Activated CD4-positive, alpha-beta T cell treated with anti-CD3 and anti-CD28 coated beads, Interleukin-2, amount 50 U/mL, for 24 hours (primary cell): Measurements from ENCODE around the gene KHDC1L.
"Not testable (repeated sequence)": the region's sequence is repeated elsewhere in the genome, so short reads cannot be mapped to it uniquely, and the experiment has no call there.

ENCODE experiments used
- DNase-seq, 2 donors: peaks; one replicate each; pipeline ENCODE4 v3.0.0-alpha.2; 2020; ENCODE audit warnings: low read depth in 1 of 2, low spot score in 1 of 2

The KHDC1L gene

DNA sequence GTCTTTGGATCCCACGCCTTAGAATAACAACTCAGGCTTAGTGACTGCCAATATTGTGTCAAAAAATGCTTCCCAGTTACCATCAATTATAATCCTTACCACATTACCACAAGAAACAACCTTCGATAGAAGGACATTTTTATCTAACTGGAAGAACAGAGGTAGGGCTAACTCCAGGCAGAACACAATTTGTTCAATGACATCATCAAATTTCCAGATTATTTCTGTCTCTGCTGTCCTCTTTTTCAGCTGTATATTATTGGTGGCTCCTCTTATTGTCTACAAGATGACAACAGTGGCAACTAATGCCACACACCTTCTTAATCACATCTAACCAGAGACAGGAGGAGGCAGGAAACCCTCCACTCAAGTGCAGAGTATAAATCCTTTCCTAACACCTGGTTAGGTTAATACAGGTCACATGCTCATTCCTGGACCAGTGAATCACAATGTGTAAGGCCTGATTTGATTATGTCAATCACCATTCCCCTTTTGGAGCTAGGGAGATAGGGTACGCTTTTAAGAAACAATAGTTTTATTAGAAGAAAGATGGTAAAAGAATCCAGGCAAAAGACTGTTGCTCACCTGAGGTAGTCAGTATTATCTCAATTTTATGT is 18.0 kb downstream of the KHDC1L start:
- no peak for DNase-seq

DNA sequence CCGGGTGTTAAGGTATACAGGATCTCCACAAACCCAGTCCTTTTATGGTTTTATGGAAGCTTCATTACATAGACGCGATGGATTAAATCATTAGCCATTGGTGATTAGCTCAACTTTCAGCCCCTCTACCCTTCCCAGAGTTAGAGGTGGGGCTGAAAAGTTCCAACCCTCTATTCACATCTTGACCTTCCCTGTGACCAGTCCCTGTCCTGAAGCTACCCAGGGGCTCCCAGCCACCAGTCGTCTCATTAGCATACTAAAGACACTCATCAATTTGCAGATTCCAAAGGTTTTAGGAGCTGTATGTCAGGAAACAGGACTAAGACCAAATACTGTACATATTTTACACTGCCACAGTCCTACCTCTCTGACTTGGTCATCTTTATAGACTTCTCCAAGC is 21.0 kb downstream of the KHDC1L start:
- DNase-seq, result no peak

DNA sequence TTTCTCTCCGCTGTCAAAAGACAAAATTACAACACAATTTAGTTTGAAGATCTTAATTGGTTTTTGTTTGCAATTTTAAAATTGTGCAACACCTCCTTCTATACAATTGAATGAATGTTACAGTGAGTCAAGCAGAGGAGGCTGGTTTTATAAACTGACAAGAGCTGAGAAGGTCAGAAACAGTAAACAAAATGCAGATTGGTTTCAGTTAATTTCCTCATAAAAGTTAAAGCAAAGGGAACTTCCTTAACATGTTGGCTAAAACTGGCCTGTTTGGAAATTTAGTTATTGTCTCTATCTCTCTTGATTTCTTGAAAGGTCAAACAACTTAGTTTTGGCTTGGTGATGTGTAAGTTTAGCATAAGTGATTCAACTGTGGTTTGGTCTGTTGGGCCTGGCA is 22.2 kb downstream of the KHDC1L start:
- DNase-seq, result no peak

DNA sequence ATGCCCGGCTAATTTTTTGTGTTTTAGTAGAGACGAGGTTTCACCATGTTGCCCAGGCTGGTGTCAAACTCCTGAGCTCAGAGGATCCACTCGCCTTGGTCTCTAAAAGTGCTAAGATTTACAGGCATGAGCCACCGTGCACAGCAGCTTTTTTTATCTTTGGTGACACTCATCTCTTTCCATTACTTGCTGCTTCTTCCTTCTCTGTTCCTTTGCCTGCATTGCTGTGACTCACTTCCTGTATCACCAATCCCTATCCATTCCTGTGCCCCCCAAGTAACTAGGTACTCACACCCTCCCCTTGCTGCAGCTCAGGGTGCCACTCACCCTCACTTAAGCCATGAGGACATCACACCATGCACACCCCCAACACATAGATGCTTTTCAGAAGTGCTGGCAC is 24.6 kb downstream of the KHDC1L start:
- no peak for DNase-seq

DNA sequence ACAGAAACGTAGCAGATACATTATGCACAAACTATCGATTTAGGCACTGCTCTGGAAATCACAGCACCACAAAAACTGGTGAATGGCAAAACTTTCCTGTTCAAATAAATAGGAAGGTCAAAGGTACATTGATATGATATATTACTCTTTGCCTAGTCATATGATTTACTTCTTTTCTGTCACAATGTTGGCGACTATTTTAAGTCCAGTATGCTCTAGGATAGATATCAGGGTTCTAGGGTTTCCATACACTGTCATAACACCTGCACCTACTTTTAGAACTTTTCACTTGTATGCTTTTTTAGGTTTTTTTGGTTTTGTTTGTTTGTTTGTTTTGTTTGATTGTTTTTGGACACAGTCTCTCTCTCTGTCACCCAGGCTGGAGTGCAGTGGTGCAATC is 25.0 kb downstream of the KHDC1L start:
- no peak for DNase-seq

DNA sequence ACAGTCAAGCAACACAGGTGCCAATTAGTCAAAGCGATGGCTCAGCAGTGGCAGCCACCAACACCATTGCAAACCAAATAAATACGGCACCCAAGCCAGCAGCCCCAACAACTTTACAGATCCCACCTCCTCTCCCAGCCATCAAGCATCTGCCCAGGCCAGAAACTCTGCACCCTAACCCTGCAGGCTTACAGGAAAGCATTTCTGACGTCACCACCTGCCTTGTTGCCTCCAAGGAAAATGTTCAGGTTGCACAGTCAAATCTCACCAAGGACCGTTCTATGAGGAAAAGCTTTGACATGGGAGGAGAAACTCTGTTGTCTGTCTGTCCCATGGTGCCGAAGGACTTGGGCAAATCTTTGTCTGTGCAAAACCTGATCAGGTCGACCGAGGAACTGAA is 30.6 kb downstream of the KHDC1L start:
- no peak for DNase-seq

DNA sequence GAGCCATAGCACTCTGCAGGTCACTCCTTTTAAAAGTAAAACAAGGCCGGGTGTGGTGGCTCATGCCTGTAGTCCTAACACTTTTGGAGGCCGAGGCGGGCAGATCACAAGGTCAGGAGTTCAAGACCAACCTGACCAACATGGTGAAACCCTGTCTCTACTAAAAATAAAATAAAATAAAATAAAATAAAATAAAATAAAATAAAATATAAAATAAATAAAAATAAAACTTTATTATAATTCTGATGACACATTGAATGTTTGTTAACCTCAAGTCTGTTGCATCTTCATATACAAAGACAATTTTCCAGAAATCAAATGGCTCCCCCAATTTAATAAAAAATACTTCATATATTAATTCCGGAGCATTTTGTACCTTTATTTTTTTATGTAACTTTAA is 32.0 kb downstream of the KHDC1L start:
- not testable (repeated sequence) for DNase-seq

DNA sequence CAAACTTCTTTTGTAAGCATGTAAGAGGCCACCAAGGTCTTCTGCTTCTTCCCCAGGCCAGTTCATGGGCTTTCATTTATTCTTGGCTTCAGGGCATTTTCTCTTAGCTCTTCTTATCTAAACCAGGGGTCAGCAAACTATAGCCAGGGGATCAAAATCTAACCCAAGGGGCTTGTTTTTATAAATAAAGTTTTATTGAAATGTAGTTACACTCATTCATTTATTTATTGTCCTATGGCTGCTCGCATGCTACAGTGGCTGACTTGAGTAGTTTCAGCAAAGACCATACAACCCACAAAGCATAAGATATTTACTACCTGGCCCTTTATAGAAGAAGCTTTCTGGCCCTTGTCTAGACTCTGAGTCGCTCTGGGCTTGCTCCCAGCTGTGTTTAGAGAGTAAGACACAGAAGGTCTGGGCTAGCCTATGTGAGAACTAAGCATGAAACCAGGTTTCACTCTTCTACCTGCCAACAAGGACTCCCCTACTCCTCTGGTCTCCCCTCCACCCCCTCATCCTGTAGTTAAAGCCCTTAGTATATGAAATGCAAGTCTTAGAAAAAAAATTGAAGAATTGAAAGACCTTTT is 43.2 kb downstream of the KHDC1L start:
- no peak for DNase-seq

DNA sequence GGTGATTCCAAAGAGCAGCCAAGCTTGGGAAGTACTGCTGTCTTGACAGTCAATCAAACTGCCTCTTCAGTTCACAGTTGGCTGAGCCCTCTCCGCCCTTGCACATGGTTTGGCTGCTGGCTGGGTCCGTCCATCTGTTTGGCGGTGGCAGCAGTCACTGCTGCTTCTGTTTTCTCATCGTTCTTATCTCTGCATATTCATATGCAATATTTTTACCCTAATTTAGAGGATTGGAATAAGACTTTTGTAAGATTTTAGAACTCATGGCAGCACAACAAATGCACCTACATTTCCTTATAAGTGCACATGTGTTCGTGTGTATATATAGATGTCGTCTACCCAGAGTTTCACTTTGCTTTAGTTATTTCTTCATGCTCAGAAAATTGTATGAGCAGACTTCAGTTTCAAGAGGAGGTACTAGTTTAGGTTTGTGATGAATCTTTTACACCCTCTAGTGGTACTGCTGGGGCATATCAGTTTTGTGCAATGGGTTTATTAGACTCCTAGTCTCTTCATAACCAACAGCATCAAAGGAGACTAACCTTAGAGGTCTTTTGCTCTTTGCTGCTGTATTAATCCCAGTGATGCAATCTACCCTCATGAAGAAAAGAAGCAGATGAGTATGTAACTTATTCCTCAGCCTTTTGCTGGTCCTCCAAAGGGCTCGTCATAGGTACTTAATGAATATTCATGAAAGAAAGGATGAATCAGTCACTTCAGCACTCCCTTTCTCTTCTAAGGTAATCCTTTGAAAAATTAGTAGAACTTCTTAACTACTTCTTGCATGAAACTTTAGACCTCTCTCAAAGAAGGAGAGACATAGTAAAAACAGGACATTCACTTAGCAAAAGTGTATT is 44.3 kb downstream of the KHDC1L start:
- peak in 1 of 2 donors; percentile 5 for DNase-seq

DNA sequence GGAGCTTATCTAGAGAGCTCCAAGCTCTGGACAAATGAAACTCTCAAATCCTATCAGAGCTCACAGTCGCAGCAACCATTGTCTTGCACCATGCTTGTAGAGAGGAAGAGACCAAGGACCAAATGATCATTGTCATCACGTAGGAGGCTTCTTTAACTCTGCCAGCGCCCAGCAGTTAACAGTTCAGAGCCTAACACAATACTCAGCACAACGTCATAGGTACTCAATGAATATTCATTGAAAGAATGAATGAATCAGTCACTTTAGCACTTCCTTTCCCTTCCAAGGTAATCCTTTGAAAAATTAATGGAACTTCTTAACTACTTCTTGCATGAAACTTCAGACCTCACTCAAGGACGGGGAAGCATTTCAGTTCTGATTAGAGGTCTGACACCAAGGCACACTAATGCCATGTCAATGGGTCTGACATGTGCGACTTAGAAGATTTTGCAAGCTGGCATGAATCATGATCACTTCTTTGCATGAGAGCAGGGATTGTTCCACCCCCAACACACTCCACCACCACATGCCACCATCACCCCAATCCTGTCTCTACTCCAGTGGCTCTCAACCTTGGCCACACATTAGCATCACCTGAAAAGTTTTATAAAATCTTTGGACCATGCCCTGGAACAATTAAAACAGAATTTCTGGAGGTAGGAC is 45.1 kb downstream of the KHDC1L start:
- no peak for DNase-seq

DNA sequence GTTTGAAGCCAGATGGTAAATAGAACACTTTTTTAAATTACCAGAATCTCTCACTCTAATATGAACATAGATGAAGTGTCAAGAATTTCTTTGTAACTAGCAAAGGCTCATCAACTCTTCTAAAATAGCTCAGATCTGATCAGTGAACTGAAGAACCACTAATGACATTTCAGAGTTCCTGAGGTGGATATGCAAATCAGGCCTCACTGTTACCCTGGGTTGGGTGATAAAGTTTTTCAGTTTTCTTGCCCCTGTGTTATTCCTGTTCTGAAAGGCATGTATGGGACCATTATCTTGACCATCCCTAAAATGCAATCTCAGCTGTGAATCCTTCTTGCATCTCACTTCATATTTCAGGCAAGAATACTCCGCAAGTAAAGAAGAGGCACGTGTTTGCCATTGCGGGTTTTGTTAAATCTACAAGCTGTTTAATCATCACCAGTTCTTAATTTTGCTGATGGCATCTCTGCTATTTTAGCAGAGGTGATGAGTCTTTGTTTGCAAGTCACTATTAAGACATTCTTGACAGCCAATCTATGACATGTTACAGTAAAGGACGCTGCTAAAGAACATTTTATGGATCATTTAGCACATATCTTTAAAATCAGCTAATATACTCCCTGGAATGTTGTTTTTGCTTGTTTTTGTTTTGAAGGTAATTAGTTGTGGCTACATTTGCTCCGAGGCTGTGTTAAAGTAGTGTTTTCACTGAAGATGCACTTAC is 47.9 kb downstream of the KHDC1L start:
- no peak for DNase-seq

DNA sequence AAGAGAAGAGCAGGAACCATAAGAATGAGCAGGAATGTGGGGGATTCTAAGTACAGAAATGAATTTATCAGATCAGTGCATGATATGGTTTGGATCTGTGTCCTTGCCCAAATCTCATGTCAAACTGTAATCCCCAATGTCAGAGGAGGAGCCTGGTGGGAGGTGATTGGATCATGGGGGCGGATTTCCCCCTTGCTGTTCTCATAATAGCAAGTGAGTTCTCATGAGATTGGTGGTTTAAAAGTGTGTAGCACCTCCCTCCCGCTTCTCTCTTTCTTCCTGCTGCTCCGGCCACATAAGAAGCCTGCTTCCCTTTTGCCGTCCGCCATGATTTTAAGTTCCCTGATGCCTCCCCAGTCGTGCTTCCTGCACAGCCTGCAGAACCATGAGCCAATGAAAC is 49.2 kb downstream of the KHDC1L start:
- DNase-seq, result no peak

DNA sequence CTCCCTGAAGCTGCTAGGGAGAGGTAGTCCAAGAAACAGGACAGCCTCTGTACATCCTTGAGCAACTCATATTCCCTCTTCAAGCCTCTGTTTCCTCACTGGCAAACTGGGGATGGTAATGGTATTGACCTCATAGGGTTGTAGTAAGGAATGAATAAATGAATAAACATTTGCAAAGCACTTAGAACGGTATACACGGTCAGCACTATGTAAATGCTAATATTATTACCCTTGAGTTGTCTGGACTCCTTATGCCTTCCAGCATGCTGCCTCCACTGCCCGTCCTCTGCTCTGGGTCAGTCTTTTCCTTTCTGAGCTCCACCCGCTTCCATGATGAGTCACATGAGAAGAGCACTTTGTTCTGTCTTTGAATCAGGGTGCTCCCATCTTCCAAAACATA is 50.6 kb downstream of the KHDC1L start:
- DNase-seq, result no peak
